Measurements from ENCODE around the gene ELK4. TPM values are rescaled to one million over a fixed set of nuclear protein-coding genes. Genes with fewer than 3 reads are reported as not detected.

ELK4 gene
- polyA plus RNA-seq, 1 of the 3 experiments (the other 2 are of a cell fraction): 2.6 TPM

DNA sequence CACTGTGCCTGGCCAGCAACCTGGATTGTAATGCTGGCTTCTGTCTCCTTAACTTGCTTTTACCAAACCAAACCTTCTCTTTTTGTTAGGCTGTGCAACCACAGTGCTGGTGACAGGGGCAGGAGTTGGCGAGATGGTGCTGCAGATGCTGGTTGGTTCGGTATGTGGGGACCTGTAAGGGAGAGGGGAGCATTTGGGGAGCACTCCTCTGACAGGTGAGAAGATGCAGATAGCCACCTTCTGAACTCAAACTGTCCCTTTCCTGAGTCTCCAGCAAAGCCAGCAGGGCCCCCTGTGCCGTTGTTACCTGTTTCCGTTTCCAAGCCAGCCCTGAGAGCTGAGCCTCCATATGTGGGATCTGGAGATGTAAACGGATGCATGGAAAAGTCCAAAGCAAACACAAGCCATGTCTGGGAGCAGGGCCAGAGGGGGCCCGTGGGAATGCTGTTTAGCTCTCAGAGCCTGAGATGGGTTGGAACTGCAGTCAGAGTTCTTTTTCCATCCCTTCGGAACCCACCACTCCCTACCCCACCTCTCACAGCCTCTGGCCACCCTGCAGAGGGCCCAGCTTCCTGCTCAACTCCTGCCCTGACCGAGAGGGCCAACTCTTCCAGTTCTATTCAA lies 34.0 kb downstream of the ELK4 start:
- no peak overlapping the region for H3K9ac ChIP-seq
- no peaks in the 10 kb centered on the region for H3K9me2 ChIP-seq
- no peak for DNase-seq
- 94% methylated on average over 7 of the region's 8 CpGs for whole genome bisulfite sequencing (ENCODE audit: low lambda C conversion rate)
- peaks cover 15 to 27% of the 10 kb centered on the region in 2 experiments for H3K4me1 ChIP-seq (ENCODE audit: control insufficient read depth in 1 of 2, insufficient read depth in 2 of 2, low read depth in 1 of 2, low read length in 1 of 2)
- H3F3A ChIP-seq (replicated peaks; ENCODE audit: insufficient read depth): peaks cover 38% of the 10 kb centered on the region
- H3K36me3 ChIP-seq (replicated peaks in 1 of 2; ENCODE audit: control insufficient read depth in 1 of 2, insufficient read depth in 2 of 2, low read length in 1 of 2): peaks cover 6 to 25% of the 10 kb centered on the region in 2 experiments
- H2AFZ ChIP-seq (ENCODE audit: low read depth): no peak overlapping the region
- no peak overlapping the region for H3K4me3 ChIP-seq (ENCODE audit: low read depth in 2 of 2, low read length in 1 of 2)
- no peak overlapping the region for H3K27ac ChIP-seq (ENCODE audit: low read depth in 2 of 2, low read length in 1 of 2)
- no peaks in the 10 kb centered on the region; the same call in 1 of the 2 replicates for H4K20me1 ChIP-seq (ENCODE audit: insufficient read depth)
- H3K9me3 ChIP-seq: no peaks in the 10 kb centered on the region
- no peak overlapping the region for H3K4me2 ChIP-seq
- POLR2A ChIA-PET: no interaction called here
- TF ChIP-seq POLR2AphosphoS5 (IDR thresholded peaks at IDR 0.05; ENCODE audit: low read depth, low read length): no peak
- no peak for TF ChIP-seq RCOR1 (IDR thresholded peaks at IDR 0.05; ENCODE audit: low read length)
- TF ChIP-seq MAX (IDR thresholded peaks at IDR 0.05; ENCODE audit: low read depth): no peak
- no peak for TF ChIP-seq CHD2 (IDR thresholded peaks at IDR 0.05; ENCODE audit: low read length, partially characterized antibody)
- H3K79me2 ChIP-seq (ENCODE audit: insufficient read depth): no peaks in the 10 kb centered on the region; the same call in 1 of the 2 replicates
- CTCF ChIA-PET: interaction anchor here (0.9 to 6.2 kb wide), 4 partner anchors 14 to 114 kb away, joined by 3 to 54 read pairs (median 5); partner anchors contain the start of gene ELK4
- no peaks in the 10 kb centered on the region for H3K27me3 ChIP-seq (ENCODE audit: insufficient read depth)

- H2AFZ ChIP-seq (ENCODE audit: low read depth): no peak overlapping the region
- no peaks in the 10 kb centered on the region for H3K79me2 ChIP-seq (ENCODE audit: insufficient read depth)
- no peaks in the 10 kb centered on the region for H3K9me2 ChIP-seq
- H4K20me1 ChIP-seq (ENCODE audit: insufficient read depth): no peaks in the 10 kb centered on the region; the same call in 1 of the 2 replicates
- CTCF ChIA-PET: interaction anchor here (1.3 to 9.7 kb wide), 5 partner anchors 35 to 114 kb away, joined by 5 to 443 read pairs (median 16); partner anchors contain the start of gene ELK4
- DNase-seq: no peak
- H3K4me2 ChIP-seq: no peak overlapping the region
- H3K4me1 ChIP-seq (ENCODE audit: control insufficient read depth in 1 of 2, insufficient read depth in 2 of 2, low read depth in 1 of 2, low read length in 1 of 2): peaks cover 22 to 27% of the 10 kb centered on the region in 2 experiments
- H3K27ac ChIP-seq (ENCODE audit: low read depth in 2 of 2, low read length in 1 of 2): no peak overlapping the region
- H3K9me3 ChIP-seq: no peaks in the 10 kb centered on the region
- H3K36me3 ChIP-seq (replicated peaks in 1 of 2; ENCODE audit: control insufficient read depth in 1 of 2, insufficient read depth in 2 of 2, low read length in 1 of 2): peaks cover 0 to 17% of the 10 kb centered on the region in 2 experiments
- 93% methylated on average over 3 of the region's 3 CpGs for WGBS (ENCODE audit: low lambda C conversion rate)
- H3F3A ChIP-seq (replicated peaks; ENCODE audit: insufficient read depth): peaks cover 38% of the 10 kb centered on the region
- no peak overlapping the region for H3K4me3 ChIP-seq (ENCODE audit: low read depth in 2 of 2, low read length in 1 of 2)
- TF ChIP-seq MAX (IDR thresholded peaks at IDR 0.05; ENCODE audit: low read depth) (no peak), YY1 (IDR thresholded peaks at IDR 0.05; ENCODE audit: low read depth) (no peak)
- no peak overlapping the region for H3K9ac ChIP-seq
- H3K27me3 ChIP-seq (ENCODE audit: insufficient read depth): no peaks in the 10 kb centered on the region
- POLR2A ChIA-PET: no interaction called here
These were observed 34.9 kb downstream of the ELK4 start for GRCh38 chr1:205596876-205597275.

DNA sequence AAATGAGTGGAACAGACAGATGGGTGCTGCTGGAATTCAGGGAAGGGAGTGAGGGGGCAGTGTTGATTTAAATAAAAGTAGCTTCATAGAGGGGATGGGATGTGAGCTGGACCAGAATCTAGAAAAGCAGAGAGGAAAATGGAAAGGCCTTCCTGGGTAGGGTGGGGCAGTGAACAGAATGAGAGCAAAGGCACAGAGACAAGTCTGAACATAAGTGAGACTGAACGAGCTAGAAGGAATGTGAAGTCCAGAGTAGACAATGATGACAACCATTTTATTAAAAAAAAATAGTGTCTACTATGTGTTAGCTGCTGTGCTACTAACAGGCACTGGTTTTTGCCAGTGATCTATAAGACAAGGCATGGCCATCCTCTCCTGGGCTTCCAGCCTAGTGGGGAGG lies 36.0 kb downstream of the ELK4 start:
- POLR2A ChIA-PET: interaction anchor here (2.1 kb wide), 1 partner anchor 35 kb away, joined by 4 read pairs; no protein-coding TSS in a partner anchor
- no peaks in the 10 kb centered on the region for H3K27me3 ChIP-seq (ENCODE audit: insufficient read depth)
- no peak for TF ChIP-seq NRF1 (IDR thresholded peaks at IDR 0.05; ENCODE audit: low read depth, low read length)
- TF ChIP-seq SIN3A (IDR thresholded peaks at IDR 0.05; ENCODE audit: borderline replicate concordance, low read depth, low read length): no peak
- TF ChIP-seq, protein P1, sequence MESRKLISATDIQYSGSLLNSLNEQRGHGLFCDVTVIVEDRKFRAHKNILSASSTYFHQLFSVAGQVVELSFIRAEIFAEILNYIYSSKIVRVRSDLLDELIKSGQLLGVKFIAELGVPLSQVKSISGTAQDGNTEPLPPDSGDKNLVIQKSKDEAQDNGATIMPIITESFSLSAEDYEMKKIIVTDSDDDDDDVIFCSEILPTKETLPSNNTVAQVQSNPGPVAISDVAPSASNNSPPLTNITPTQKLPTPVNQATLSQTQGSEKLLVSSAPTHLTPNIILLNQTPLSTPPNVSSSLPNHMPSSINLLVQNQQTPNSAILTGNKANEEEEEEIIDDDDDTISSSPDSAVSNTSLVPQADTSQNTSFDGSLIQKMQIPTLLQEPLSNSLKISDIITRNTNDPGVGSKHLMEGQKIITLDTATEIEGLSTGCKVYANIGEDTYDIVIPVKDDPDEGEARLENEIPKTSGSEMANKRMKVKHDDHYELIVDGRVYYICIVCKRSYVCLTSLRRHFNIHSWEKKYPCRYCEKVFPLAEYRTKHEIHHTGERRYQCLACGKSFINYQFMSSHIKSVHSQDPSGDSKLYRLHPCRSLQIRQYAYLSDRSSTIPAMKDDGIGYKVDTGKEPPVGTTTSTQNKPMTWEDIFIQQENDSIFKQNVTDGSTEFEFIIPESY (IDR thresholded peaks at IDR 0.05; ENCODE audit: borderline replicate concordance, low read depth): no peak
- TF ChIP-seq NFIC (IDR thresholded peaks at IDR 0.05; ENCODE audit: borderline replicate concordance): no peak
- no peak for TF ChIP-seq IRF3 (IDR thresholded peaks at IDR 0.05; ENCODE audit: low read depth, low read length)
- TF ChIP-seq USF2 (IDR thresholded peaks at IDR 0.05; ENCODE audit: borderline replicate concordance, low read depth, low read length): no peak
- TF ChIP-seq RXRA (IDR thresholded peaks at IDR 0.05; ENCODE audit: borderline replicate concordance, low read depth): no peak
- TF ChIP-seq, protein P2, sequence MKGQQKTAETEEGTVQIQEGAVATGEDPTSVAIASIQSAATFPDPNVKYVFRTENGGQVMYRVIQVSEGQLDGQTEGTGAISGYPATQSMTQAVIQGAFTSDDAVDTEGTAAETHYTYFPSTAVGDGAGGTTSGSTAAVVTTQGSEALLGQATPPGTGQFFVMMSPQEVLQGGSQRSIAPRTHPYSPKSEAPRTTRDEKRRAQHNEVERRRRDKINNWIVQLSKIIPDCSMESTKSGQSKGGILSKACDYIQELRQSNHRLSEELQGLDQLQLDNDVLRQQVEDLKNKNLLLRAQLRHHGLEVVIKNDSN (IDR thresholded peaks at IDR 0.05; ENCODE audit: borderline replicate concordance, low read depth): no peak
- no peak for TF ChIP-seq POLR2AphosphoS5 (IDR thresholded peaks at IDR 0.05; ENCODE audit: low read depth, low read length)
- no peak for TF ChIP-seq RFX5 (IDR thresholded peaks at IDR 0.05; ENCODE audit: low read length)
- TF ChIP-seq ELF1 (IDR thresholded peaks at IDR 0.05): no peak

More for the DNA sequence above, 36.0 kb downstream of the ELK4 start:
- no peak overlapping the region for H3K27ac ChIP-seq (ENCODE audit: low read depth in 2 of 2, low read length in 1 of 2)
- CTCF ChIA-PET: interaction anchor here (0.9 to 9.7 kb wide), 7 partner anchors 35 to 115 kb away, joined by 3 to 443 read pairs (median 5); partner anchors contain the start of gene ELK4
- peaks cover 26% of the 10 kb centered on the region in 2 experiments for H3K4me1 ChIP-seq (ENCODE audit: control insufficient read depth in 1 of 2, insufficient read depth in 2 of 2, low read depth in 1 of 2, low read length in 1 of 2)
- no peak overlapping the region for H3K4me3 ChIP-seq (ENCODE audit: low read depth in 2 of 2, low read length in 1 of 2)
- H2AFZ ChIP-seq (ENCODE audit: low read depth): no peak overlapping the region
- peaks cover 33% of the 10 kb centered on the region for H3F3A ChIP-seq (replicated peaks; ENCODE audit: insufficient read depth)
- no peak for DNase-seq
- H4K20me1 ChIP-seq (ENCODE audit: insufficient read depth): no peaks in the 10 kb centered on the region; the same call in 1 of the 2 replicates
- H3K79me2 ChIP-seq (ENCODE audit: insufficient read depth): no peaks in the 10 kb centered on the region
- no peaks in the 10 kb centered on the region for H3K9me3 ChIP-seq
- no peak overlapping the region for H3K4me2 ChIP-seq
- no peaks in the 10 kb centered on the region for H3K9me2 ChIP-seq
- 78% methylated on average over 1 of the region's 1 CpG for WGBS (ENCODE audit: low lambda C conversion rate)
- H3K9ac ChIP-seq: no peak overlapping the region
- peaks cover 0 to 15% of the 10 kb centered on the region in 2 experiments for H3K36me3 ChIP-seq (replicated peaks in 1 of 2; ENCODE audit: control insufficient read depth in 1 of 2, insufficient read depth in 2 of 2, low read length in 1 of 2)

Measured in SK-N-SH (cell line).